Measurements from ENCODE around the gene COL15A1.

The COL15A1 gene

GRCh38 chr9:99062549-99062948, 118.8 kb downstream of the COL15A1 start:
- DNase-seq, result no peak

GRCh38 chr9:99063522-99063921, 119.8 kb downstream of the COL15A1 start:
- DNase-seq, result no peak

DNA sequence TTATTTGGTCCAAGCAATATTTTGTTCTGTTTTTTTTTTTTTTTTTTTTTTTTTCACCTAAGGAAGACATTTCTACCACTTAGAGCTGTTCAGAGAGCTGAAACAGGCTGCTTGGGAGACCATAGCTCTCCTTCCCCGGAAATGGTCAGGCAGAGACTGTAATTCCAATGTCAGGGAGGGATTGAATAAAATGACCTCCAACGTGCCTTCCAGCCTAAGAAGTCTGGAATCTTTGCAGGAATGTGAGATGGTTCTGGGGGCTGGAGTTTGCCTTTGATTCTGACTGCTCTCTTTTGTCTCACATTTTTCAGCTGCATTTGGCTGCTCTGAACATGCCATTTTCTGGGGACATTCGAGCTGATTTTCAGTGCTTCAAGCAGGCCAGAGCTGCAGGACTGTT, 122.9 kb downstream of the COL15A1 start:
- no peak for DNase-seq

DNA sequence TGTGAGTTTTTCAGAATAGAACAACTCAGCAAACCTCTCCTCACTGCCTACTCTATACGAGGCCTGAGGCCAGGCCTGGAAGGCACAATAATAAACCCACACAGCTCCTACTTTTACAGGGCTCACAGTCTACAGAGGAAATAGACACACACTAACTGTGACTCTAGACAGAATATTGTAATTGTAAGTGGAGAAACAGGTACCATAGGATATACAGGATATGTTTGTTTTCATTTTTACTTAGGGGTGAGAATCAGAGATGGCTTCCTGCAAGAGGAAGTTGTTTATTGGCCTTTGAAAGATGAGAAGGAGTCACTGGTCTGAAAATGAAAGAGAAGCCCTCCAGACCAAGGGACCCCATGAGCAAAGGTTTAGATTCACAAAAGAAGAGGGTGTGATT, 125.4 kb downstream of the COL15A1 start:
- DNase-seq, result no peak

DNA sequence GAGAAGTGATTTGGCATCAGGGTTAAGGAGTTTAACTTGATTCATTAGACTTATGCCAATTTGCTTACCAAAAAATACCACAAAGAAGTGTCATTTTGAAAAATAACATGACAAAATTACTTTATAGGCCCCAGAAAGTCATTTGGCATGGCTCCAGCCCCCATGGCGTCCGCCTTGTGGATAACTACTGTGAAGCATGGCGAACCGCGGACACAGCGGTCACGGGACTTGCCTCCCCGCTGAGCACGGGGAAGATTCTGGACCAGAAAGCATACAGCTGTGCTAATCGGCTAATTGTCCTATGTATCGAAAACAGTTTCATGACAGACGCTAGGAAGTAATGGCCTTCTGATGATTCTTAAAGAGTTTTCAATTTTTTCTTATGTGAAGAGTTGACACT, 125.8 kb downstream of the COL15A1 start:
- no peak for DNase-seq

GRCh38 chr9:99070681-99071080, 127.0 kb downstream of the COL15A1 start:
- DNase-seq, result no peak

GRCh38 chr9:99071313-99072039, 127.8 kb downstream of the COL15A1 start:
- no peak for DNase-seq

- no peak for DNase-seq
Observed at GRCh38 chr9:99072040-99072394, 128.3 kb downstream of the COL15A1 start.

GRCh38 chr9:99073347-99073746, 129.6 kb downstream of the COL15A1 start:
- no peak for DNase-seq

- DNase-seq, result no peak
Observed at GRCh38 chr9:99073985-99074901, 130.5 kb downstream of the COL15A1 start.

DNA sequence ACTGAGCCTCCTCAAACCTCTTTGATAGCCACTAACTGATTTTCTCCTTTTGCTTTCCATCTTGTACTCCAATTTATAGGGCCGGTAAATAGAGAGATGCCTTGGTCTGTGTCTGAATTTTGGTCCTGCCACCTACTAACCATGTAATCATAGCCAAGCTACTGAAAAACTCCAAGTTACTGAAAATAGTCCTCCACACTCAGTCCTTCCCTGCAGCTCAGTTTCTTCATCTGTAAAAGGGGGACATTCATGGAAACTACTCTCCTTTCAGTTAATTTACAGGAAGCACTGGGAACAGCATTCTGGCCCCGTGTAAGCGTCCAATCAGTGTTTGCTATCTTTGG, 131.2 kb downstream of the COL15A1 start:
- DNase-seq, result no peak

- DNase-seq, result peak; percentile 31
Observed at GRCh38 chr9:99075246-99075912, 131.7 kb downstream of the COL15A1 start.

GRCh38 chr9:99076030-99076429, 132.3 kb downstream of the COL15A1 start:
- DNase-seq, result no peak

GRCh38 chr9:99076483-99077171, 132.9 kb downstream of the COL15A1 start:
- no peak for DNase-seq

DNA sequence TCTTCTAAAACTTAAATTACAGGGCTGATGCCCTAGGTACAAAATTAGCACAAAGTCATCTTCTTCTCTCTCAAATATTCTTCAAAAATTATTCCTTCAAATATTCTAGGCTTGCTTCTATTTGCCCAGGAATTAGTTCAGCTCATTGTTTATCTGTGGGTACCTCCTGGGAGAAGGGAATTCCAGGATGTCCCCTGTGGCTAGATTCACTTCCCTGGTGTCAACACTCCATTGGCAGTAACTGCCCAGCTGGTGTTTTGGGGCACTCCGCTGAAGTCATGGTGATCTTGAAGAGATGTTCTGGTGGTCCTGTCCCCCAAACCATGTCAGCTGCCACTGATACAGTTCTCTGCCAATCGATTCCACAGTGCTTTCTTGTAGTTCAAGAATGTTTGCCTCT, 135.0 kb downstream of the COL15A1 start:
- DNase-seq, result no peak

GRCh38 chr9:99079542-99079941, 135.8 kb downstream of the COL15A1 start:
- DNase-seq, result no peak

GRCh38 chr9:99083051-99083450, 139.3 kb downstream of the COL15A1 start:
- no peak for DNase-seq

DNA sequence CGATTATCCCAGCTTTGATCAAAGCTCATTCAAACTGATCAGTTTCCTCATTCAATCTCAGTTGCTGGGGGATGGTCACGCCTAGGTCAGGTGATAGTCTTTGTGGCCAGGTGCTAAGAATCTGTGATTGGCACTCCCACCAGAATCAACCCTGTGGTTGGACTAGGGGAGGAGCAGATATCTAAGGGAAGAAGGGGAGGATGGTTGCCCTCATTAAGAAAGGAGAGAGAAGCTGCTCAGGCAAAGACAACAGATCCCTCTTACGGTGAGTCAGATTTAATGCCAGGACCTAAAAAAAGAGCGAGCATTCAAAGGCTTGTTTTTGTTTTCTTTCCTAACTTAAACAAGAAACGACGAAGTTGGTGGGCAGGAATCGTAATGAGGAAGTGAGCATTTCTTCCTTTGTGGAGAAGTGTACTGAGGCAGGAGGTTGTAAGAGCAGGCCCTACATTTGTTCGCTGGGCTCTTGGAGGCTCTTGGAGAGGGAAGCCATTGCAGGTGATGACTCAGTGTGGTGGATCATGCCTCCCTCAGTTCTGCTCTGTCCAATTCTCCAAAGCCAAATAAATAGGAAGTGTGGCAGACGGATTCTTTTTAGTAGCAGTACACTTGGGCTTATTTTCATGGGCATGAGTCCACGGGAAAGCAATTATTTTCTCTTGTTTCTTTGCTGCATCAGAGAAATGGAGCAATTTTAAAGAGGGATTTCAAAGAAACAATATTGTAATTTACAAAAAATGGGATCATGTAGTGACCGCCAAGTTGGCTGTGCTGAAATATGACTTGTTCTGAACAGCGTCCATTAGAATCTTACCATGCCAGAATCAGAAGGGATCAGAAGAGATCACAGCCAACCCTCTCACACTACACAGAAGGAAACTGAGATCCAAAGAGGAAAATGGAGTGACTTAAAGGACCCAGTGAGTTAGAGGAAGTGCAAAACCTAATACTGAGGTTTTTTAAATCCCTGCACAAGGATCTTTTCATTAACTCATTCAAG, 142.5 kb downstream of the COL15A1 start:
- DNase-seq, result no peak

DNA sequence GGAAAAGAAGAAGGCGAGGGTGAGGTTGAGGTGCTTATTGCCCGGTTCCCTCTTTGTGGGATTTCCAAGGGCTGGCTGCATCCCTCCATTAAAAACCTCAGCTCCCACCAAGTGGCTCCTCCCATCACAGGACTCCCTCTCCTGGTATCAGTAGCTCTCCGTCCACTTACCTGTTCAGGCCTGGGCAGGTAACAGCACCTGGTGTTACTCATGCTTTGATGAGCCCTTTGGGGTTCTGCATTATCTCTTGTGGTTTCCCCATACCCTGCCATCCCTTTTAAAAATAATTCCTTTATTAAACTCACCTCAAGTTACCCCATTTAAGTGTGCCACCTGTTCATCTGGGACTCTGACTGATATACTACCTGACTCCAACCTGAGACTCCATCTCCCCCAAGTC, 143.8 kb downstream of the COL15A1 start:
- DNase-seq, result no peak

DNA sequence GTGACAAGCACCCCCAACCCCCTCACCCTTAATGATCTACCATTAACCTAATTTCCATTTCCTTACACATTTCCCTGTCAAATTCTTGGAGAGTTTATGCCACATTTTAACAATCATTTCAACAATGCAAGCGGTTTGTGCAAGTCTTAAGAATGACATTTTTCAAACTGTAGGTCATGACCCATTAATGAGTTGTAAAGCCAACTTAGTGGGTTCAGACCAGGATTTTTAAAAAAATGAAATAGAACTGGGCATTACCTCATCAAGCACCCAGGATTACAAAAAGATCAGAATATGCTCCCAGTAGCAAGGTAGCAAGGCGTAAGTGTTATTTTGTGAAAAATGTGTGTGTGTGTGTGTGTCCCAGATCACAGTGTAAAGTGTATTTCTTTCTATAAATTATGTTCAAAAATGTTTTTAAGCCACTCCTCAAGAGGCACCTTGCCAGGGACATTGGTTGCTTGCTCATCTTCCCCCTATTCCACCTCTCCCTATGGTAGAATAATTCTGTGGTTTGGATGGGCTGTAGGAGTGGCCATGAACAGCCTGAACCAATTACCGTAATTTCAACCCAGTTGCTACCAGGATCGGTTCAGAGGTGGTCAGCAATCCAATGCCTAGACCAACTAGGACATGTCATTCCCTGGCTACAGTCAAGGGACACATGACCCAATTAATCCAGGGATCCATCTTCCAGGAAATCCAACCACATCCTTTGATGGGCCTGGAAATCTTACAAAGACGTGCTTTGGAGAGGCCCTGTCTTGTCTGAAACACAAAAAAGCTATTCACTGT, 146.8 kb downstream of the COL15A1 start:
- DNase-seq, result no peak
